ENCODE data around the gene NUP50. TPM values are rescaled to one million over a fixed set of nuclear protein-coding genes. Genes with fewer than 3 reads are reported as not detected.

NUP50 gene
- total and polyA plus RNA-seq, 2 of the 13 experiments (the other 11 are each of a cell fraction or from before 2014, with no cell fraction given): 14.2 to 52.4 TPM

DNA sequence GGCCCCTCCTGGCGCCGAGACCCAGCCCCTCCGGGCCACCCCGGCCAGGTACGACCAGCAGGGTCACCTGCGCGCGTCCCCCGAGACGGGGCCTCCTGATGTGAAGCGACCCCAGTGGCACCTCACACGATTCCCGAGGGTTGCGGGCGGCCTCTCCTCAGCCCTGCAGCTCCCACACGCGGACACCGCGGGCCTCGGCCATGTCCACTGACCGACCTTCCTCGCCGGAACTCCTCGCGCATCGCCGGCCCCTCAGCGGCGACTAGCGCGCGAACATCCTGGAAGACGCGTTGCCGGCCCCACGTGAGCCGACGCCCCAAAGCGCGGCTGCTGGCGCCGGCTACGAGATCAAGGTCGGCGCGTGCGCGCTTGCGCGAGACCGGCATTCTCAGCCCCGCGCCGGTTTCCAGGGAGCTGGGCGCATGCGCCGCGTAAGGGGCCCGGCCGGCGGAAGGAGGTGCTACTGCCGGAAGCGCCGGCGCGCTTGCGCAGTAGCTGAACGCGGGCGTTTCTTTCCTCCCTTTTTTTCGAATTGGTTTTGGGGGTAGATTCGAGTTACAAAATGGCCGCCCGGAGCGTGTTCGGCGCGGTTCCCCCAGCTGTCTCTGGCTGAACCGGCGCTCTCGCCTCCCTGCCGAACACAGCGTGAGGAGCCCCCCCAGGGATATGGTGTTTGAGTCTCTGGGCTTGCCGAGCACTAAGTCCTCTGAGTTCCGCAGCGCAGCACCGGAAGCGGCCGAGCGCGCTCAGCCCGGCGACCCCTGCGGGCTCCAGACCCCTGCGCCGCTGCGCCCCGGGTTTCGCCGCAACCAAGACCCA lies at the start of gene NUP50 (continued):
- TF ChIP-seq, protein P1, sequence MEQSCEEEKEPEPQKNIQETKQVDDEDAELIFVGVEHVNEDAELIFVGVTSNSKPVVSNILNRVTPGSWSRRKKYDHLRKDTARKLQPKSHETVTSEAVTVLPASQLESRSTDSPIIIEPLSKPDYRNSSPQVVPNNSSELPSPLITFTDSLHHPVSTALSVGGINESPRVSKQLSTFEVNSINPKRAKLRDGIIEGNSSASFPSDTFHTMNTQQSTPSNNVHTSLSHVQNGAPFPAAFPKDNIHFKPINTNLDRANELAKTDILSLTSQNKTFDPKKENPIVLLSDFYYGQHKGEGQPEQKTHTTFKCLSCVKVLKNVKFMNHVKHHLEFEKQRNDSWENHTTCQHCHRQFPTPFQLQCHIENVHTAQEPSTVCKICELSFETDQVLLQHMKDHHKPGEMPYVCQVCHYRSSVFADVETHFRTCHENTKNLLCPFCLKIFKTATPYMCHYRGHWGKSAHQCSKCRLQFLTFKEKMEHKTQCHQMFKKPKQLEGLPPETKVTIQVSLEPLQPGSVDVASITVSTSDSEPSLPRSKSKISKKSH (CRISPR knock-in tag; IDR thresholded peaks at IDR 0.05; ENCODE audit: borderline replicate concordance): peak; percentile 82; the same call in 1 of the 2 replicates
- peak; percentile 62 for TF ChIP-seq PHF21A (CRISPR knock-in tag; IDR thresholded peaks at IDR 0.05)
- no peak for TF ChIP-seq ZNF557 (CRISPR knock-in tag; IDR thresholded peaks at IDR 0.05)
- TF ChIP-seq NFIC (IDR thresholded peaks at IDR 0.05; ENCODE audit: low read length): no peak
- TF ChIP-seq, protein P2, sequence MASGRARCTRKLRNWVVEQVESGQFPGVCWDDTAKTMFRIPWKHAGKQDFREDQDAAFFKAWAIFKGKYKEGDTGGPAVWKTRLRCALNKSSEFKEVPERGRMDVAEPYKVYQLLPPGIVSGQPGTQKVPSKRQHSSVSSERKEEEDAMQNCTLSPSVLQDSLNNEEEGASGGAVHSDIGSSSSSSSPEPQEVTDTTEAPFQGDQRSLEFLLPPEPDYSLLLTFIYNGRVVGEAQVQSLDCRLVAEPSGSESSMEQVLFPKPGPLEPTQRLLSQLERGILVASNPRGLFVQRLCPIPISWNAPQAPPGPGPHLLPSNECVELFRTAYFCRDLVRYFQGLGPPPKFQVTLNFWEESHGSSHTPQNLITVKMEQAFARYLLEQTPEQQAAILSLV (CRISPR knock-in tag; IDR thresholded peaks at IDR 0.05; ENCODE audit: borderline replicate concordance): peak; percentile 84
- TF ChIP-seq, protein P3, sequence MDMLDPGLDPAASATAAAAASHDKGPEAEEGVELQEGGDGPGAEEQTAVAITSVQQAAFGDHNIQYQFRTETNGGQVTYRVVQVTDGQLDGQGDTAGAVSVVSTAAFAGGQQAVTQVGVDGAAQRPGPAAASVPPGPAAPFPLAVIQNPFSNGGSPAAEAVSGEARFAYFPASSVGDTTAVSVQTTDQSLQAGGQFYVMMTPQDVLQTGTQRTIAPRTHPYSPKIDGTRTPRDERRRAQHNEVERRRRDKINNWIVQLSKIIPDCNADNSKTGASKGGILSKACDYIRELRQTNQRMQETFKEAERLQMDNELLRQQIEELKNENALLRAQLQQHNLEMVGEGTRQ (IDR thresholded peaks at IDR 0.05; ENCODE audit: low read depth, low read length): no peak
- TF ChIP-seq, protein P3 (CRISPR knock-in tag; IDR thresholded peaks at IDR 0.05; ENCODE audit: borderline replicate concordance): no peak
- TF ChIP-seq, protein P4, sequence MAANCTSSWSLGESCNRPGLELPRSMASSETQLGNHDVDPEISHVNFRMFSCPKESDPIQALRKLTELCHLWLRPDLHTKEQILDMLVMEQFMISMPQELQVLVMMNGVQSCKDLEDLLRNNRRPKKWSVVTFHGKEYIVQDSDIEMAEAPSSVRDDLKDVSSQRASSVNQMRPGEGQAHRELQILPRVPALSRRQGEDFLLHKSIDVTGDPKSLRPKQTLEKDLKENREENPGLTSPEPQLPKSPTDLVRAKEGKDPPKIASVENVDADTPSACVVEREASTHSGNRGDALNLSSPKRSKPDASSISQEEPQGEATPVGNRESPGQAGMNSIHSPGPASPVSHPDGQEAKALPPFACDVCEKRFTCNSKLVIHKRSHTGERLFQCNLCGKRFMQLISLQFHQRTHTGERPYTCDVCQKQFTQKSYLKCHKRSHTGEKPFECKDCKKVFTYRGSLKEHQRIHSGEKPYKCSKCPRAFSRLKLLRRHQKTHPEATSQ (CRISPR knock-in tag; IDR thresholded peaks at IDR 0.05; ENCODE audit: borderline replicate concordance): peak; percentile 82
- TF ChIP-seq, protein P5, sequence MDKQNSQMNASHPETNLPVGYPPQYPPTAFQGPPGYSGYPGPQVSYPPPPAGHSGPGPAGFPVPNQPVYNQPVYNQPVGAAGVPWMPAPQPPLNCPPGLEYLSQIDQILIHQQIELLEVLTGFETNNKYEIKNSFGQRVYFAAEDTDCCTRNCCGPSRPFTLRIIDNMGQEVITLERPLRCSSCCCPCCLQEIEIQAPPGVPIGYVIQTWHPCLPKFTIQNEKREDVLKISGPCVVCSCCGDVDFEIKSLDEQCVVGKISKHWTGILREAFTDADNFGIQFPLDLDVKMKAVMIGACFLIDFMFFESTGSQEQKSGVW (CRISPR knock-in tag; IDR thresholded peaks at IDR 0.05; ENCODE audit: borderline replicate concordance): no peak
- peak; percentile 94 for TF ChIP-seq ZMAT3 (CRISPR knock-in tag; conservative IDR thresholded peaks at IDR 0.05)
- peak; percentile 93 for TF ChIP-seq CCDC6 (CRISPR knock-in tag; IDR thresholded peaks at IDR 0.05)
- TF ChIP-seq SIX4 (CRISPR knock-in tag; IDR thresholded peaks at IDR 0.05): no peak
- TF ChIP-seq JDP2 (CRISPR knock-in tag; IDR thresholded peaks at IDR 0.05; ENCODE audit: borderline replicate concordance): no peak; the same call in 1 of the 2 replicates
- TF ChIP-seq CENPX (CRISPR knock-in tag; IDR thresholded peaks at IDR 0.05): no peak
- TF ChIP-seq KAT8 (CRISPR knock-in tag; IDR thresholded peaks at IDR 0.05): no peak; the same call in 1 of the 2 replicates
- TF ChIP-seq ZNF292 (CRISPR knock-in tag; IDR thresholded peaks at IDR 0.05; ENCODE audit: borderline replicate concordance, low read depth): no peak
- peak; percentile 76 for TF ChIP-seq JARID2 (CRISPR knock-in tag; IDR thresholded peaks at IDR 0.05; ENCODE audit: insufficient replicate concordance)
- TF ChIP-seq KDM6A (CRISPR knock-in tag; IDR thresholded peaks at IDR 0.05; ENCODE audit: low read depth): no peak
- peak; percentile 96 for TF ChIP-seq ZNF33B (CRISPR knock-in tag; IDR thresholded peaks at IDR 0.05)
